GM18517 (cell line): ENCODE data around the gene SYT14.
"Not testable (repeated sequence)": the region's sequence is repeated elsewhere in the genome, so short reads cannot be mapped to it uniquely, and the experiment has no call there.

Experiments
- ATAC-seq: cut with Tn5 transposase; IDR thresholded peaks from one replicate; pipeline ENCODE4 v1.9.1; 2021; ENCODE audit warnings: mild to moderate bottlenecking, moderate library complexity; ENCODE audit not compliant: unreplicated experiment

SYT14 gene

GRCh38 chr1:209937996-209938959 lies at the start of gene SYT14:
Gene SYT14 (plus strand): TSS chr1:209938217. CDS start chr1:209938265, 48 bp downstream.
- ATAC-seq, result no peak

GRCh38 chr1:209888291-209889076 lies 49.5 kb upstream of the SYT14 start:
- ATAC-seq, result not testable (repeated sequence)

- ATAC-seq, result no peak
These were observed 49.0 kb upstream of the SYT14 start for GRCh38 chr1:209889077-209889418.

- ATAC-seq, result no peak
These were observed 47.2 kb upstream of the SYT14 start for GRCh38 chr1:209890641-209891330.

GRCh38 chr1:209893751-209894150 lies 44.3 kb upstream of the SYT14 start:
- no peak for ATAC-seq

- no peak for ATAC-seq
These were observed 42.3 kb upstream of the SYT14 start for GRCh38 chr1:209895709-209896108.

GRCh38 chr1:209896346-209896745 lies 41.7 kb upstream of the SYT14 start:
- ATAC-seq, result no peak

- not testable (repeated sequence) for ATAC-seq
These were observed 39.7 kb upstream of the SYT14 start for GRCh38 chr1:209898271-209898670.

- ATAC-seq, result not testable (repeated sequence)
These were observed 39.2 kb upstream of the SYT14 start for GRCh38 chr1:209898851-209899250.

GRCh38 chr1:209899948-209900347 lies 38.1 kb upstream of the SYT14 start:
- no peak for ATAC-seq

GRCh38 chr1:209900734-209901133 lies 37.3 kb upstream of the SYT14 start:
- ATAC-seq, result no peak

- no peak for ATAC-seq
These were observed 36.8 kb upstream of the SYT14 start for GRCh38 chr1:209901211-209901610.

- not testable (repeated sequence) for ATAC-seq
These were observed 33.2 kb upstream of the SYT14 start for GRCh38 chr1:209904774-209905173.

- no peak for ATAC-seq
These were observed 26.3 kb upstream of the SYT14 start for GRCh38 chr1:209911746-209912145.

- ATAC-seq, result no peak
These were observed 25.7 kb upstream of the SYT14 start for GRCh38 chr1:209912306-209912705.

- not testable (repeated sequence) for ATAC-seq
These were observed 18.4 kb upstream of the SYT14 start for GRCh38 chr1:209919637-209920036.

- no peak for ATAC-seq
These were observed 17.2 kb upstream of the SYT14 start for GRCh38 chr1:209920844-209921243.

GRCh38 chr1:209924390-209924789 lies 13.6 kb upstream of the SYT14 start:
- no peak for ATAC-seq

- ATAC-seq, result no peak
These were observed 12.0 kb upstream of the SYT14 start for GRCh38 chr1:209926045-209926444.

GRCh38 chr1:209927466-209927865 lies 10.6 kb upstream of the SYT14 start:
- no peak for ATAC-seq

GRCh38 chr1:209929751-209930150 lies 8.3 kb upstream of the SYT14 start:
- ATAC-seq, result no peak
